Esophagus squamous epithelium (tissue), 5 donors: Measurements from ENCODE around the gene GGA1. TPM values are rescaled to one million over a fixed set of nuclear protein-coding genes. Genes with fewer than 3 reads are reported as not detected.

Experiments used
- DNase-seq: peaks from one replicate; lab custom pipeline; 2025; lab: John Stamatoyannopoulos, UW
- H3K27ac ChIP-seq, 4 donors: fragments of 200-600 bp; sonication (generic); one replicate each; pipeline ENCODE4 v1.5.1; 2016 to 2019; ENCODE audit warnings: mild to moderate bottlenecking in 1 of 4
- H3K27me3 ChIP-seq, 4 donors: fragments of 200-600 bp; sonication (generic); 1 replicate in 3 of 4; 2 replicates in 1 of 4; pipeline versions ENCODE4 v1.5.1 to v1.6.0; 2017 to 2021; ENCODE audit warnings: antibody characterized with exemption in 1 of 4
- H3K36me3 ChIP-seq, 3 donors: fragments of 200-600 bp; sonication (generic); one replicate each; pipeline ENCODE4 v1.5.1; 2016 to 2019
- H3K4me1 ChIP-seq, 3 donors: fragments of 200-600 bp; sonication (generic); one replicate each; pipeline ENCODE4 v1.5.1; 2017 to 2019
- H3K4me3 ChIP-seq, 4 donors: fragments of 200-600 bp; sonication (generic); 1 replicate in 3 of 4; 2 replicates in 1 of 4; pipeline ENCODE4 v1.5.1; 2016 to 2019; ENCODE audit warnings: mild to moderate bottlenecking in 2 of 4, moderate library complexity in 1 of 4
- H3K9me3 ChIP-seq, 3 donors: fragments of 200-600 bp; sonication (generic); one replicate each; pipeline ENCODE4 v1.5.1; 2016 to 2019
- POLR2A ChIP-seq, 4 donors: fragments of 450-650 bp; IDR thresholded peaks; one replicate each; pipeline ENCODE4 v1.6.1; 2017; ENCODE audit warnings: antibody characterized with exemption in 4 of 4, mild to moderate bottlenecking in 4 of 4, moderate library complexity in 3 of 4
- WGBS, 2 donors: methylation state at CpG; one replicate each; pipeline ENCODE4 v1.1.5; 2018; 5-methylcytosine and 5-hydroxymethylcytosine counted together
- intact Hi-C: fragments of 100-400 bp; cut with DNase I; formaldehyde crosslinking; loops from one replicate; pipeline ENCODE4 v1.15.0; 2022
- small RNA-seq, 4 donors: library from RNA; depleted of rRNA; stranded (forward); fragments of <200 nt; gene quantifications; one replicate each; pipeline ENCODE3, GENCODE V24; 2016
- total RNA-seq, 4 donors: library from RNA; depleted of rRNA; stranded (reverse); fragments of >200 nt; gene quantifications; one replicate each; pipeline ENCODE4 v1.1.0, GENCODE V29; 2016
- TF ChIP-seq, protein P1 (sequence below), 6 experiments: fragments of 450-650 bp in 4 of 6; fragments of 200-600 bp in 2 of 6; sonication (generic) in 2 of 6; IDR thresholded peaks; one replicate each; pipeline ENCODE4 v1.5.1; 2016 to 2019; ENCODE audit warnings: antibody characterized with exemption in 6 of 6, mild to moderate bottlenecking in 4 of 6, moderate library complexity in 4 of 6
- donor health status: DM: yes; HTN: yes; CAD: no.

GGA1 gene
- total RNA-seq, 4 donors from 2014 or later: 32.2 to 54.3 (median 39.5) TPM

DNA sequence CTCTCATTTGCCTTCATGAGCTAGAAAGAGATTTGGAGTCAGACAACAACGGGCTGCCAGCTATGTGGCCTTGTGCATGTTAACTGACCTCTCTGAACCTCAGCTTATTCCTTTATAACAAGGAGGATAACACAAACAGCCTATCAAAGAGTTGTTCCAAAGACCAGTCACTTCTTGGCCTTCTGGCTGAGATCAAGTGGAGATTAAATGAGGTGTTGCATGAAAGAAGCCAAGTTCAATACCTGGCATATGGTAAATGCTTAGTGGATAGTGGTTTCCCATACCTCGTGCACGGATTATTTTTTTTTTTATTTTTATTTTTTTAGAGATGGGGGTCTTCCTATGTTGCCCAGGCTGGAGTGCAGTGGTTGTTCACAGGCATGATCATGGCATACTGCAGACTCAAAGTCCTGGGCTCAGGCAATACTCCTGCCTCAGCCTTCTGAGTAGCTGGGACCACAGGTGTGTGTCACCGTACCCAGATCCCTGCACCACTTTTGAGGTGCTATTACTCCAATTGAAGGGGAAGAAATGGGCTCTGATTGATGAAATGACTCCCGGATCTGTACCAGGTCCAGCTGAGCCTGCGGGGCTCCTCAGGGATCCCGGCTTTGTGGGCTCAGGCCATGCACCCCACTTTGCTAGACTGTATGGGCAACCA, 71.7 kb downstream of the GGA1 start:
- H3K27ac ChIP-seq: no peak overlapping the region
- H3K4me1 ChIP-seq: peaks cover 20 to 67% (median 29%) of the 10 kb centered on the region in 3 donors
- no peak for DNase-seq
- no peaks in the 10 kb centered on the region for H3K27me3 ChIP-seq
- TF ChIP-seq POLR2A (IDR thresholded peaks at IDR 0.05): no peak
- TF ChIP-seq, protein P1, sequence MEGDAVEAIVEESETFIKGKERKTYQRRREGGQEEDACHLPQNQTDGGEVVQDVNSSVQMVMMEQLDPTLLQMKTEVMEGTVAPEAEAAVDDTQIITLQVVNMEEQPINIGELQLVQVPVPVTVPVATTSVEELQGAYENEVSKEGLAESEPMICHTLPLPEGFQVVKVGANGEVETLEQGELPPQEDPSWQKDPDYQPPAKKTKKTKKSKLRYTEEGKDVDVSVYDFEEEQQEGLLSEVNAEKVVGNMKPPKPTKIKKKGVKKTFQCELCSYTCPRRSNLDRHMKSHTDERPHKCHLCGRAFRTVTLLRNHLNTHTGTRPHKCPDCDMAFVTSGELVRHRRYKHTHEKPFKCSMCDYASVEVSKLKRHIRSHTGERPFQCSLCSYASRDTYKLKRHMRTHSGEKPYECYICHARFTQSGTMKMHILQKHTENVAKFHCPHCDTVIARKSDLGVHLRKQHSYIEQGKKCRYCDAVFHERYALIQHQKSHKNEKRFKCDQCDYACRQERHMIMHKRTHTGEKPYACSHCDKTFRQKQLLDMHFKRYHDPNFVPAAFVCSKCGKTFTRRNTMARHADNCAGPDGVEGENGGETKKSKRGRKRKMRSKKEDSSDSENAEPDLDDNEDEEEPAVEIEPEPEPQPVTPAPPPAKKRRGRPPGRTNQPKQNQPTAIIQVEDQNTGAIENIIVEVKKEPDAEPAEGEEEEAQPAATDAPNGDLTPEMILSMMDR (IDR thresholded peaks at IDR 0.05): no peak
- peaks cover 0 to 6% (median 0%) of the 10 kb centered on the region in 3 donors for H3K36me3 ChIP-seq
- intact Hi-C loops: loop anchor here (5.0 kb wide), 1 partner anchor 38 kb away; no protein-coding TSS in a partner anchor
- no peaks in the 10 kb centered on the region for H3K9me3 ChIP-seq
- H3K4me3 ChIP-seq: no peak overlapping the region
- 58 to 76% methylated on average over 4 to 6 of the region's 7 CpGs for WGBS, 2 donors

DNA sequence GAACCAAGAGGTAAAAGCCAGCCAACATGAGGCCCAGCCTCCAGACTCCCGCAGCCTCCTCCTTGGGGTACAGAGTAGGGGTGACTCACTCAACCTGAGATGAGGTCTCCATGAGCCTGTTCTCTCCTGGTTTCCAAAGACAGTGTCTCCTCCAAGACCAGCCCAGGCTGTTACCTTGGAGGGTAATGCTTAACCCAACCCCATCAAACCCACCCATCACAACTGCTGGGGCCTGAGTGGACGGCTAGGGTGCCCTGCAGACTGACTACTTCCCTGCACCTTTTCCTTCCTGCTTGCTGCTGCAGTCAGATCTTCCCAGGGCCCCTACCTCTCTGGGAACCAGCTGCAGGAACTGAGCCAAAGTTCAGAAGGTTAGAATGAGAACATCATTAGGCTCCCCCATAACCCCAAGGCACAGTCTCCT, 72.4 kb downstream of the GGA1 start:
- Histone ChIP-seq H3K4me3 (no peak overlapping the region), H3K4me1 (peaks cover 18 to 67% (median 30%) of the 10 kb centered on the region in 3 donors), H3K36me3 (peaks cover 0 to 6% (median 0%) of the 10 kb centered on the region in 3 donors), H3K9me3 (no peaks in the 10 kb centered on the region), H3K27ac (no peak overlapping the region), H3K27me3 (no peaks in the 10 kb centered on the region)
- no peak for DNase-seq
- 65% methylated on average over 2 of the region's 2 CpGs; no CpG with 5 or more reads in 1 of the 2 donors for WGBS, 2 donors
- intact Hi-C loops: loop anchor here (5.0 kb wide), 1 partner anchor 39 kb away; no protein-coding TSS in a partner anchor
- TF ChIP-seq, protein P1 (IDR thresholded peaks at IDR 0.05): no peak

DNA sequence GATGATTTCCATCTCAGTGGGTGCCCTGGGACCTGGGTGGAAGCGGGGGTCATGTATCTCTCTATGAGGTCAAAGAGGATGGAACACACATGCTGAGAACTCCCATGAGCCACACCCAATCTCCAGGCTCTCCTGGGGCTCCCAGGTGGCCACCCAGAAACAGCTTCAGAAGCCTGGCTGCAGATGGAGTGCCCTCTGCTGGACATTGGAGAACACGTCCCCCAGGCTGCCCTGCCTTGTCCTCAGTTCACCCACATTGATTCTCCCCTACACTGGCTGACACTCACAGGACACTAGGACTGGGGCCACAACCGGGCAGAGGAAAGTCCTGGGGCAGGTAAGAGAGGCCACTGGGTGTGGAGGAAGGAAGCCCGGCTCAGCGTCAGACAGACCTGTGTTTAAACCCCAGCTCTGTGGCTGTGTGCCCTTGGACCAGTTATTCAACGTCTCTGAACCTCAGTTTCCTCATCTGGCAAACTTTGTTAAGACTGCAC, 73.0 kb downstream of the GGA1 start:
- intact Hi-C loops: loop anchor here (5.0 kb wide), 1 partner anchor 39 kb away; no protein-coding TSS in a partner anchor
- Histone ChIP-seq H3K9me3 (no peaks in the 10 kb centered on the region), H3K36me3 (peaks cover 0 to 6% (median 0%) of the 10 kb centered on the region in 3 donors), H3K27ac (no peak overlapping the region), H3K4me1 (peaks cover 14 to 62% (median 26%) of the 10 kb centered on the region in 3 donors), H3K4me3 (no peak overlapping the region), H3K27me3 (no peaks in the 10 kb centered on the region)
- TF ChIP-seq, protein P1 (IDR thresholded peaks at IDR 0.05): peak; percentile 76 to 93 (median 85)
- TF ChIP-seq POLR2A (IDR thresholded peaks at IDR 0.05): no peak
- DNase-seq: no peak
- WGBS, 2 donors: 6 to 21% methylated on average over 2 to 3 of the region's 6 CpGs

Small RNA genes lying within 50 kb of the gene (small RNA-seq; reads per million reads assigned to genes)
- 0 reads per million in 4 donors for gene RF00017
- gene RN7SL385P: 0 reads per million in 4 donors

Other genes starting within 250 kb of the GGA1 start
- gene ELFN2, start 181.4 kb upstream of the GGA1 start, total RNA-seq: not detected
- 10 to 100 TPM in 1 of 4 donors, 1 to 10 TPM in 3; 3.8 to 10.3 (median 7.9) TPM for gene MFNG, start 122.5 kb upstream of the GGA1 start, total RNA-seq
- 10 to 100 TPM; 11.6 to 24.1 (median 20.9) TPM for gene CARD10, start 89.4 kb upstream of the GGA1 start, total RNA-seq
- gene CDC42EP1, start 48.4 kb upstream of the GGA1 start, total RNA-seq: 10 to 100 TPM; 40.6 to 89.4 (median 53.8) TPM
- gene LGALS2, start 28.7 kb upstream of the GGA1 start, total RNA-seq: not detected
- 10 to 100 TPM; 33.8 to 53.4 (median 42.0) TPM for gene SH3BP1, start 30.8 kb downstream of the GGA1 start, total RNA-seq
- gene PDXP, start 49.9 kb downstream of the GGA1 start, total RNA-seq: 1 to 10 TPM; 2.3 to 4.1 (median 2.9) TPM
- gene LGALS1, start 66.8 kb downstream of the GGA1 start, total RNA-seq: 100 to 1,000 TPM in 2 of 4 donors, 10 to 100 TPM in 2; 25.4 to 261 (median 92.3) TPM
- 10 to 100 TPM; 34.3 to 44.5 (median 40.8) TPM for gene NOL12, start 77.5 kb downstream of the GGA1 start, total RNA-seq
- 100 to 1,000 TPM in 2 of 4 donors, 10 to 100 TPM in 2; 67.6 to 149 (median 108) TPM for gene TRIOBP, start 88.2 kb downstream of the GGA1 start, total RNA-seq
- gene GCAT, start 199.1 kb downstream of the GGA1 start, total RNA-seq: 10 to 100 TPM; 14.3 to 22.5 (median 20.7) TPM
- gene GALR3, start 214.5 kb downstream of the GGA1 start, total RNA-seq: not detected
- 10 to 100 TPM; 24.6 to 38.1 (median 29.5) TPM for gene ANKRD54, start 235.5 kb downstream of the GGA1 start, total RNA-seq
- gene EIF3L, start 240.6 kb downstream of the GGA1 start, total RNA-seq: 100 to 1,000 TPM; 192 to 499 (median 281) TPM